Adrenal gland (tissue), 12 donors: ENCODE measurements around the gene C8B. TPM values are rescaled to one million over a fixed set of nuclear protein-coding genes. Genes with fewer than 3 reads are reported as not detected.

Experiments used
- DNase-seq, 7 donors: peaks; one replicate each; pipeline ENCODE4 v3.0.0-alpha.2; 2019 to 2020
- H3K27ac ChIP-seq, 5 donors: fragments of 200-600 bp; sonication (generic) in 4 of 5; 1 replicate in 3 of 5; 2 replicates in 2 of 5; pipeline versions ENCODE4 v1.5.1 to v1.8.0; 2016 to 2020; ENCODE audit warnings: mild to moderate bottlenecking in 1 of 5
- H3K27me3 ChIP-seq: fragments of 200-600 bp; 2 replicates; pipeline ENCODE4 v1.8.0; 2021
- H3K36me3 ChIP-seq, 2 donors: fragments of 200-600 bp; replicated peaks in 1 of 2; 1 replicate in 1 of 2; 2 replicates in 1 of 2; pipeline versions ENCODE4 v1.5.1 to v1.8.0; 2018 to 2022
- H3K4me1 ChIP-seq, 2 donors: fragments of 200-600 bp; replicated peaks in 1 of 2; 1 replicate in 1 of 2; 2 replicates in 1 of 2; pipeline versions ENCODE4 v1.5.1 to v1.8.0; 2018 to 2021
- H3K4me3 ChIP-seq, 4 donors: fragments of 200-600 bp; sonication (generic) in 3 of 4; one replicate each; pipeline ENCODE4 v1.5.1; 2016 to 2018
- H3K9me3 ChIP-seq, 3 donors: fragments of 200-600 bp; sonication (generic) in 1 of 3; replicated peaks in 1 of 3; 1 replicate in 2 of 3; 2 replicates in 1 of 3; pipeline versions ENCODE4 v1.5.1 to v1.8.0; 2016 to 2021
- POLR2A ChIP-seq, 2 donors: fragments of 450-650 bp; IDR thresholded peaks; one replicate each; pipeline ENCODE4 v1.6.1; 2017; ENCODE audit warnings: antibody characterized with exemption in 2 of 2, mild to moderate bottlenecking in 2 of 2, moderate library complexity in 1 of 2
- WGBS, 4 donors: extraction: QIAGEN DNeasy Blood & Tissue Kit in 2 of 4; methylation state at CpG; one replicate each; pipeline versions ENCODE4 v1.1.5 to v1.1.7; 2013 to 2017; 5-methylcytosine and 5-hydroxymethylcytosine counted together
- intact Hi-C, 2 donors: fragments of 100-400 bp; cut with DNase I; formaldehyde crosslinking; loops; one replicate each; pipeline versions ENCODE4 v1.14.1 to v1.15.0; 2022 to 2023
- polyA plus RNA-seq, 3 donors: library from polyadenylated mRNA; stranded (reverse); fragments of 200-250 nt in 2 of 3; fragments of 350-450 nt in 1 of 3; fragmentation: Illumina TruSeq in 1 of 3; extraction: RNeasy Lipid Tissue Mini Kit (QIAGEN cat#74804) in 1 of 3; gene quantifications; one replicate each; pipeline ENCODE4 v1.2.3, GENCODE V29; 2013 to 2014
- total RNA-seq, 9 donors: library from RNA; depleted of rRNA in 4 of 9; stranded (reverse); fragments of >200 nt in 4 of 9; fragments of 120-200 nt in 1 of 9; fragmentation: NEBNext Ultra II Directional in 1 of 9; extraction: Animal tissue kit (Norgen Biotek cat#: 25700) in 1 of 9; gene quantifications; one replicate each; pipeline versions ENCODE4 v1.1.0 to v1.2.4, GENCODE V29; 2013 to 2023
- TF ChIP-seq, protein P1 (sequence below), 6 experiments: fragments of 450-650 bp in 4 of 6; fragments of 200-600 bp in 2 of 6; sonication (generic) in 1 of 6; IDR thresholded peaks; 1 replicate in 5 of 6; 2 replicates in 1 of 6; pipeline versions ENCODE4 v1.5.1 to v1.8.0; 2016 to 2021; ENCODE audit warnings: antibody characterized with exemption in 6 of 6, mild to moderate bottlenecking in 2 of 6, moderate library complexity in 1 of 6
- donor health status: healthy with polysubstance abuse.
- donor health status: Bipolar disorder and iron deficiency.
- donor health status: DM: yes; HTN: yes; CAD: no.
- donor health status: DM: no; HTN: no; CAD: no.
- donor health status: DM: no; HTN: no; CAD: no.
- donor health status: DM: yes; HTN: yes; CAD: no.

The C8B gene
- total and polyA plus RNA-seq, 12 donors = 0.03 TPM; not detected in 11

DNA sequence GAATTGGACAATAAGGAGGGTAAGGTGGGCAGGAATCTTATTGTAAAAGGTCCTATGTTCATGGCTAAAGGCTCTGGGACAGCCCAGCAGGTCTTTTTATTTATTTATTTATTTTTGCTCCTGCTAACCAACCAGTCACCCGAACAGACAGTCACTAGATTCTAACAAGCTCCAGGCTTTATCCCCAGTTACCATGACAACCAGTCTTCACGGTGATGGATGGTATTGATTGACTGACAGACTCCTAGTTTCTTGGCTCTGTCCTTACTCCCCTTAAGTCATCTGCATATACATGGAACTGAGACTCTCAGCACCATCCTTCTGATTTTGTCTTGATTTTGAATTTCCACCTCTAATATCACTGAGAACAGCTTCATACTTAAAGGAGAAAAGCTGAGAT lies 66.9 kb downstream of the C8B start:
- Histone ChIP-seq H3K27me3 (no peaks in the 10 kb centered on the region), H3K36me3 (no peaks in the 10 kb centered on the region), H3K27ac (no peak overlapping the region), H3K9me3 (no peaks in the 10 kb centered on the region), H3K4me3 (no peak overlapping the region), H3K4me1 (no peaks in the 10 kb centered on the region)
- no peak for DNase-seq
- intact Hi-C loops = no loop called here
- TF ChIP-seq POLR2A (IDR thresholded peaks at IDR 0.05) = no peak
- TF ChIP-seq, protein P1, sequence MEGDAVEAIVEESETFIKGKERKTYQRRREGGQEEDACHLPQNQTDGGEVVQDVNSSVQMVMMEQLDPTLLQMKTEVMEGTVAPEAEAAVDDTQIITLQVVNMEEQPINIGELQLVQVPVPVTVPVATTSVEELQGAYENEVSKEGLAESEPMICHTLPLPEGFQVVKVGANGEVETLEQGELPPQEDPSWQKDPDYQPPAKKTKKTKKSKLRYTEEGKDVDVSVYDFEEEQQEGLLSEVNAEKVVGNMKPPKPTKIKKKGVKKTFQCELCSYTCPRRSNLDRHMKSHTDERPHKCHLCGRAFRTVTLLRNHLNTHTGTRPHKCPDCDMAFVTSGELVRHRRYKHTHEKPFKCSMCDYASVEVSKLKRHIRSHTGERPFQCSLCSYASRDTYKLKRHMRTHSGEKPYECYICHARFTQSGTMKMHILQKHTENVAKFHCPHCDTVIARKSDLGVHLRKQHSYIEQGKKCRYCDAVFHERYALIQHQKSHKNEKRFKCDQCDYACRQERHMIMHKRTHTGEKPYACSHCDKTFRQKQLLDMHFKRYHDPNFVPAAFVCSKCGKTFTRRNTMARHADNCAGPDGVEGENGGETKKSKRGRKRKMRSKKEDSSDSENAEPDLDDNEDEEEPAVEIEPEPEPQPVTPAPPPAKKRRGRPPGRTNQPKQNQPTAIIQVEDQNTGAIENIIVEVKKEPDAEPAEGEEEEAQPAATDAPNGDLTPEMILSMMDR (IDR thresholded peaks at IDR 0.05) = no peak
- 52 to 68% (median 59%) methylated on average over 2 of the region's 2 CpGs for whole genome bisulfite sequencing, 4 donors

DNA sequence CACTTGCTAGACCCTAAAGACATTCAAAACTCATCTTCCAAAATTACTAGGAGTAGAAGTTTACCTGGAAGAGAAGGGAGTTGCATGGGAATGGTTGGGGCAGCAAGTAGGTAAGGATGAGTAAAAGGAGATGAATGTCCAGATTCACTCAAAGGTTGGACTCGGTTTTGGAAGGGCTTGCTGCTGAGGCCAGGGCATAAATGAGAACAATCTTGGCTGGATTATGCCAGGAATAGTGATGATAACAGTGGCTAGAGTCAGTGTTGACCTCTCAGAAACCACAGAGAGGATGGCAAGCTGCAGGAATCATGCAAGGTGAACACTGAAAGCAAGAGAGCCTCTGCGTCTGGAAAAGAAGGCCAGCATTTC lies 67.8 kb downstream of the C8B start:
- Histone ChIP-seq H3K4me3 (no peak overlapping the region), H3K4me1 (no peaks in the 10 kb centered on the region), H3K9me3 (no peaks in the 10 kb centered on the region), H3K27ac (no peak overlapping the region), H3K27me3 (no peaks in the 10 kb centered on the region), H3K36me3 (no peaks in the 10 kb centered on the region)
- 67 to 83% (median 69%) methylated on average over 2 of the region's 2 CpGs for WGBS, 4 donors
- intact Hi-C loops = no loop called here
- TF ChIP-seq POLR2A (IDR thresholded peaks at IDR 0.05) = no peak
- TF ChIP-seq, protein P1 (IDR thresholded peaks at IDR 0.05) = no peak
- no peak for DNase-seq

DNA sequence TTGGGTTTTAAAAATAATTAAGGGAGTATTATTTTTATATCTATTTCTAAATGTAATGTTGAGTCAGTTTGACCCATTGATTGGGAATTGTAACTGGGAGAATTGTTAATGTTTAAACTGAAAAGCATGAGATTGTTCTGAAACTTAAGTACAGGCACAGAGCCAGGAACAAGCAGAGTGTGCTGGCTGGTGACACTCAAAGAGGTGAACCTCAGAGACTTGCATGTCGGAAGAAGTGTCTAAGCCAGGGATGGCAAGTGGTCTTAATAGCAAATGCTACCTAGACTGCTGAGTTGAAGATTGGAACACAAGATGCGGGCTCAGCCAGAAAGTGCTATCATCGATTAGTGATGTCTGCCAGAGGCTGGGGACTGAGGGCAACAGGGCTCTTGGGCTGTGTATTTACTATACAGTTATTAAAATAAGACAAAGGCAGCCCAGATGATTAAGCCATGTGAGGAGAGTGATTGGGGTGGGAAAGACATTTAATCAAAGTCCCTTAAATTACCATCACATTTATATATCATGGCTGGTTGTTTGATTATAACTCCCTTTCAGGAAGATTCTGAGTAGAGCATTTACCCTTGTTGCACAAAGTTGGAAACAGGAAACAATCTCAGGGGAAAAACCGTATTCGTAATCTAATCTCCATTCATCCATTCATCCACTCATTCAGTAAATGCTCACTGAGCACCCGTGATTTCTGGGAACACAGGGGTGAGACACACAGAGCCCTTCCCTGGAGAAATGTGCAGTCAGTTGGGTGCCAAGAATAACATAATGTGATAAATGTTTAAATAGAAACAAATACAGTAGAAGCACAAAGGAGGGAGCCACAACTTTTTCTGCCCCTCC lies 68.4 kb downstream of the C8B start:
- DNase-seq = no peak
- WGBS, 4 donors = 70 to 78% (median 73%) methylated on average over 6 of the region's 6 CpGs
- no peak overlapping the region for H3K27ac ChIP-seq
- H3K27me3 ChIP-seq = no peaks in the 10 kb centered on the region
- no peak overlapping the region for H3K4me3 ChIP-seq
- no peak for TF ChIP-seq POLR2A (IDR thresholded peaks at IDR 0.05)
- no peaks in the 10 kb centered on the region for H3K9me3 ChIP-seq
- H3K36me3 ChIP-seq = no peaks in the 10 kb centered on the region
- no peaks in the 10 kb centered on the region for H3K4me1 ChIP-seq
- intact Hi-C loops = no loop called here

DNA sequence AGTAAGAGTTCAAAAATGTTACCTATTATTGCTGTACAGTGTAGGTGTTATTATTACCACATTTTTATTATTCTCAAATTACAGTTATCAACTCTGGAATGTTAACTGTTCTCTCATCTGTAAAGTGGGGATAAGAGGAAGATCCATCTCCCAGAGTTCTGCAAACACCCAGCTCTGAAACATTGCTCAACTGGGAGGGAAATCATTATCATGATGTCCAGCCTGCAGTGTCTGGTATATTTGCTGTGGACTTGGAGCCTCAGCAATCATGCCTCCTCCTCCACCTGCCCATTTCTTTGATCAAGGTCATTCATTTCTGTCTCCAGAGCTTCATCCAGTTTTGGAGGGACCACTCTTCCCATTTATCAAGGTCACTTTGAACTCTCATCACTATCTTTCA lies 71.8 kb downstream of the C8B start:
- intact Hi-C loops = no loop called here

More for the DNA sequence above, 71.8 kb downstream of the C8B start:
- no peaks in the 10 kb centered on the region for H3K27me3 ChIP-seq
- DNase-seq = no peak
- no peak for TF ChIP-seq POLR2A (IDR thresholded peaks at IDR 0.05)
- TF ChIP-seq, protein P1 (IDR thresholded peaks at IDR 0.05) = no peak
- no peak overlapping the region for H3K27ac ChIP-seq
- H3K9me3 ChIP-seq = no peaks in the 10 kb centered on the region
- no peak overlapping the region for H3K4me3 ChIP-seq
- H3K36me3 ChIP-seq = no peaks in the 10 kb centered on the region
- no peaks in the 10 kb centered on the region for H3K4me1 ChIP-seq
